IMR-90 (cell line): ENCODE results near the gene PAN2. TPM values are rescaled to one million over a fixed set of nuclear protein-coding genes. Genes with fewer than 3 reads are reported as not detected.

Source experiments
- ATAC-seq: fragments of 200-7000 bp; cut with Tn5 transposase; 2 replicates; pipeline ENCODE4 v1.9.1; 2020; ENCODE audit warnings: low read depth, mild to moderate bottlenecking, moderate library complexity
- BruUV-seq: library from RNA; stranded (reverse); fragments of 400-500 nt; replicated peaks from 2 replicates; lab custom pipeline; 2021; lab: Mats Ljungman, UMichigan
- CTCF ChIA-PET: fragments of 300-600 bp; formaldehyde crosslinking; extraction: SDS; loops from one replicate; lab custom pipeline; 2021; ENCODE audit warnings: antibody characterized with exemption; lab: Yijun Ruan, JAX
- POLR2A ChIA-PET: fragments of 300-600 bp; sonication (Branson Sonifier 250); formaldehyde crosslinking; loops from one replicate; lab custom pipeline; 2022; ENCODE audit warnings: antibody characterized with exemption; ENCODE audit not compliant: unreplicated experiment; lab: Charles Lee
- DNase-seq: peaks from one replicate; pipeline ENCODE4 v3.0.0; 2013
- H2AFZ ChIP-seq: replicated peaks from 2 replicates; pipeline ENCODE3; 2013; ENCODE audit warnings: low read length, mild to moderate bottlenecking; ENCODE audit not compliant: poor library complexity
- H2AK5ac ChIP-seq: 2 replicates; pipeline ENCODE4 v1.6.1; 2013; ENCODE audit warnings: low read depth, low read length, inconsistent platforms
- H2AK9ac ChIP-seq: replicated peaks from 2 replicates; pipeline ENCODE3; 2013; ENCODE audit warnings: mild to moderate bottlenecking, low read depth, low read length, moderate library complexity; ENCODE audit not compliant: poor library complexity
- H2BK120ac ChIP-seq: 2 replicates; pipeline ENCODE4 v1.6.1; 2013; ENCODE audit warnings: low read depth, low read length, inconsistent platforms
- H2BK15ac ChIP-seq: 3 replicates; pipeline ENCODE4 v1.6.1; 2013; ENCODE audit warnings: low read depth, low read length, inconsistent platforms
- H2BK20ac ChIP-seq: 2 replicates; pipeline ENCODE4 v1.6.1; 2013; ENCODE audit warnings: low read depth, mild to moderate bottlenecking, inconsistent platforms, low read length, moderate library complexity
- H2BK5ac ChIP-seq: 2 replicates; pipeline ENCODE4 v1.6.1; 2013; ENCODE audit warnings: mild to moderate bottlenecking, low read depth, low read length, inconsistent platforms; ENCODE audit not compliant: poor library complexity, severe bottlenecking
- H3K14ac ChIP-seq: replicated peaks from 2 replicates; pipeline ENCODE4 v1.6.1; 2013; ENCODE audit warnings: low read depth, low read length, inconsistent platforms
- H3K18ac ChIP-seq: 2 replicates; pipeline ENCODE4 v1.6.1; 2013; ENCODE audit warnings: low read depth, low read length, control low read depth
- H3K23ac ChIP-seq: 2 replicates; pipeline ENCODE4 v1.6.1; 2013; ENCODE audit warnings: low read depth, low read length, inconsistent platforms
- H3K27ac ChIP-seq: 2 replicates; pipeline ENCODE4 v1.5.1; 2013; ENCODE audit warnings: mild to moderate bottlenecking, control low read depth, low read length; ENCODE audit not compliant: insufficient read depth
- H3K27me3 ChIP-seq: 2 replicates; pipeline ENCODE4 v1.6.1; 2013; ENCODE audit warnings: low read length; ENCODE audit not compliant: control insufficient read depth, insufficient read depth
- H3K36me3 ChIP-seq: 2 replicates; pipeline ENCODE4 v1.6.1; 2013; ENCODE audit warnings: low read length, mixed read lengths; ENCODE audit not compliant: control insufficient read depth, insufficient read depth
- H3K4ac ChIP-seq: 2 replicates; pipeline ENCODE4 v1.6.1; 2013; ENCODE audit warnings: low read depth, low read length, inconsistent platforms
- H3K4me1 ChIP-seq: 2 replicates; pipeline ENCODE4 v1.6.1; 2013; ENCODE audit warnings: low read length, mixed read lengths; ENCODE audit not compliant: control insufficient read depth, insufficient read depth
- H3K4me2 ChIP-seq: 2 replicates; pipeline ENCODE4 v1.6.1; 2013; ENCODE audit warnings: low read depth, mild to moderate bottlenecking, control low read depth, low read length, moderate library complexity
- H3K4me3 ChIP-seq: 2 replicates; pipeline ENCODE4 v1.5.1; 2013; ENCODE audit warnings: low read depth, mild to moderate bottlenecking, control low read depth, low read length, moderate library complexity; ENCODE audit not compliant: insufficient read depth
- H3K56ac ChIP-seq: 2 replicates; pipeline ENCODE4 v1.6.1; 2013; ENCODE audit warnings: low read length, inconsistent platforms; ENCODE audit not compliant: insufficient read depth; ENCODE audit errors: extremely low read depth
- H3K79me1 ChIP-seq, 2 experiments: 2 replicates each; pipeline ENCODE4 v1.6.1; 2013; ENCODE audit warnings: low read length in 2 of 2, inconsistent platforms in 1 of 2, low read depth in 1 of 2
- H3K9ac ChIP-seq: 2 replicates; pipeline ENCODE4 v1.6.1; 2013; ENCODE audit warnings: low read depth, low read length, control low read depth
- H3K9me1 ChIP-seq: 2 replicates; pipeline ENCODE4 v1.6.1; 2013; ENCODE audit warnings: low read length, inconsistent platforms; ENCODE audit not compliant: insufficient read depth
- H3K9me3 ChIP-seq: 2 replicates; pipeline ENCODE4 v1.6.1; 2013; ENCODE audit warnings: low read length; ENCODE audit not compliant: control insufficient read depth, insufficient read depth
- H4K20me1 ChIP-seq: 2 replicates; pipeline ENCODE4 v1.6.1; 2013; ENCODE audit warnings: low read length, inconsistent platforms; ENCODE audit not compliant: insufficient read depth
- H4K5ac ChIP-seq: 2 replicates; pipeline ENCODE4 v1.6.1; 2013; ENCODE audit warnings: mild to moderate bottlenecking, low read depth, low read length, control low read depth
- H4K8ac ChIP-seq, 2 experiments: 2 replicates each; pipeline ENCODE4 v1.6.1; 2013; ENCODE audit warnings: low read depth in 2 of 2, low read length in 2 of 2, control low read depth in 1 of 2, inconsistent platforms in 1 of 2
- H4K91ac ChIP-seq: 2 replicates; pipeline ENCODE4 v1.6.1; 2013; ENCODE audit warnings: low read depth, low read length, inconsistent platforms; ENCODE audit not compliant: insufficient read depth
- BHLHE40 ChIP-seq: fragments of 150-350 bp; IDR thresholded peaks from 2 replicates; pipeline ENCODE4 v1.6.1; 2016; ENCODE audit warnings: mild to moderate bottlenecking, low read depth, low read length
- CEBPB ChIP-seq: IDR thresholded peaks from 2 replicates; pipeline ENCODE4 v1.6.1; 2012; ENCODE audit warnings: low read depth, low read length, improper control_type of control experiment
- CHD1 ChIP-seq: IDR thresholded peaks from 2 replicates; pipeline ENCODE4 v1.6.1; 2012; ENCODE audit warnings: low read depth, low read length, improper control_type of control experiment
- MAFK ChIP-seq: IDR thresholded peaks from 2 replicates; pipeline ENCODE4 v1.6.1; 2012; ENCODE audit warnings: low read depth, low read length, improper control_type of control experiment
- MAZ ChIP-seq: IDR thresholded peaks from 2 replicates; pipeline ENCODE4 v1.6.1; 2012; ENCODE audit warnings: low read depth, mild to moderate bottlenecking, low read length, improper control_type of control experiment, moderate library complexity, borderline replicate concordance
- MXI1 ChIP-seq: IDR thresholded peaks from 2 replicates; pipeline ENCODE4 v1.6.1; 2012; ENCODE audit warnings: low read depth, mild to moderate bottlenecking, low read length, moderate library complexity, borderline replicate concordance
- NFE2L2 ChIP-seq: fragments of 150-350 bp; IDR thresholded peaks from 2 replicates; pipeline ENCODE4 v1.6.1; 2016; ENCODE audit warnings: low read depth, mild to moderate bottlenecking, low read length
- POLR2A ChIP-seq: IDR thresholded peaks from 2 replicates; pipeline ENCODE4 v1.6.1; 2012; ENCODE audit warnings: mild to moderate bottlenecking, low read depth, low read length
- RCOR1 ChIP-seq: IDR thresholded peaks from 2 replicates; pipeline ENCODE4 v1.6.1; 2012; ENCODE audit warnings: mild to moderate bottlenecking, low read length, improper control_type of control experiment; ENCODE audit not compliant: insufficient replicate concordance
- RFX5 ChIP-seq: IDR thresholded peaks from 2 replicates; pipeline ENCODE4 v1.8.0; 2012; ENCODE audit warnings: low read depth, mild to moderate bottlenecking, low read length, moderate library complexity
- SMC3 ChIP-seq: fragments of 150-350 bp; IDR thresholded peaks from 2 replicates; pipeline ENCODE4 v1.6.1; 2016; ENCODE audit warnings: low read depth, mild to moderate bottlenecking, antibody characterized with exemption, low read length, moderate library complexity
- USF2 ChIP-seq: fragments of 150-350 bp; IDR thresholded peaks from 2 replicates; pipeline ENCODE4 v1.6.1; 2017; ENCODE audit warnings: mild to moderate bottlenecking, antibody characterized with exemption, low read length, low read depth
- WGBS, 2 experiments: methylation state at CpG; one replicate each; pipeline versions ENCODE4 v1.1.5 to v1.1.7; 2013; ENCODE audit warnings: missing lambda C conversion rate in 2 of 2; ENCODE audit not compliant: insufficient read length in 1 of 2; ENCODE audit errors: extremely low coverage in 2 of 2; 5-methylcytosine and 5-hydroxymethylcytosine counted together
- dilution Hi-C: fragments of 300-500 bp; cut with HindIII; formaldehyde crosslinking; loops from one replicate; pipeline ENCODE4 v1.14.3; 2018; ENCODE audit warnings: low sequenced_read_pairs; ENCODE audit not compliant: unreplicated experiment
- in situ Hi-C: fragments of 300-500 bp; cut with MboI; formaldehyde crosslinking; loops from 3 replicates; pipeline ENCODE4 v1.14.3; 2019; ENCODE audit warnings: low sequenced_read_pairs, inconsistent platforms, mixed read lengths
- intact Hi-C: fragments of 100-400 bp; cut with micrococcal nuclease; formaldehyde crosslinking; loops from 2 replicates; pipeline ENCODE4 v1.10.0; 2022
- polyA plus RNA-seq, 3 experiments: library from polyadenylated mRNA; depleted of rRNA; stranded (reverse); fragments of >200 nt; gene quantifications; 2 replicates each; pipeline ENCODE4 v1.2.3, GENCODE V29; 2012; ENCODE audit warnings: low replicate concordance in 1 of 3
- total RNA-seq: library from RNA; depleted of rRNA; stranded (reverse); fragments of >200 nt; gene quantifications from 2 replicates; pipeline ENCODE4 v1.2.3, GENCODE V29; 2012
- TF ChIP-seq, protein P1 (sequence below): conservative IDR thresholded peaks from 2 replicates; pipeline ENCODE4 v1.5.1; 2012; ENCODE audit warnings: mild to moderate bottlenecking, low read depth, low read length, improper control_type of control experiment

Gene PAN2
- total and polyA plus RNA-seq, 2 of the 4 experiments (the other 2 are of a cell fraction) = 9.7 to 20.2 TPM

DNA sequence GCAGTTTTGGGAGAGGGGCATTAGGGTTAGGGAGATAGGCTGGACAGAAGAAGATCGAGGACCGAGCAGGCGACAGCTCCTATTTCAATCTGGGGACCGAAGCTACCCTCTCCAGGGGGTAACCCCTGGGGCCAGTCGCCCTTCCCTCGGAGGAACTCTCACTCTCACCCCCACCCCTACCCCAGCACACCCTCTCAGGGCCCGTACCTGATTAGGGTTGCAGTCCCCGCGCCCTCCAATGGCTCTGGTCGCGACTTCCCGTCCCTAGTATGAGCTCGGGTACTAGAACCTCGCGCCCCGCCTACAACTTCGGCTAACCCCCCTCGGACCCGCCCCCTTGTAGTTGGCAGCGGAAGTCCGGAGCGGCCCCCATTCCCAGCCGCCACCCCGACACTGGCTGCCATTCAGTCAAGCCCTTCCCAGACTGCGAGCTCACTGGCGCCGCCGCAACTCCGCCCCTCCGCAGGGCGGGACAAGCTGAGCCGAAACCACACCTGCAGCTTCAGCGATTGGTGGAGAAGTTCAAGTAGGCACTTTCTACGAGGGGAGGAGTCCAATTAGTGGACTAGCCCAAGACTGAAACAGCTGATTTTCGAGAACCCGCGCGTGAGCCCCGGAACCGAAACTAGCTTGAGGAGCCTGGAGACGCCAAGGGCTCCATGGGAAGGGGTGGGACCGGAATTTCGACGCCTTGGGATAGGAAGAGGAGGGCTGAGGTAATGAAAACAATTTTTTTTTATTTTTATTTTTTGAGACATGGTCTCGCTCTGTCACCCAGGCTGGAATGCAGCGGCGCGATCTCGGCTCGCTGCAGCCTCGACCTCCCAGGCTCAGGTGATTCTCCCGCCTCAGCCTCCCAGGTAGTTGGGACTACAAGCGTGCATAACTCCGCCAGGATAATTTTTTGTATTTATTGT is 26.3 kb upstream of the PAN2 start, which contains the start of gene STAT2:
Gene STAT2 (minus strand): TSS at position 257 of the 917 bp plus-strand sequence. CDS start 3,536 bp downstream, outside the sequence.
- H3K9me3 ChIP-seq = no peaks in the 10 kb centered on the region
- peak within 1 kb of the TSS; percentile 94 for H3K4ac ChIP-seq
- in situ Hi-C loops (loop anchor here (10.0 kb wide), 1 partner anchor 105 kb away; the partner anchor contains the start of gene SPRYD4), dilution Hi-C loops (no loop called here), intact Hi-C loops (loop anchor here (1.0 kb wide), 1 partner anchor 104 kb away; no protein-coding TSS in a partner anchor)
- 0% methylated on average over 19 of the region's 54 CpGs; no CpG with 5 or more reads in 1 of the 2 experiments for WGBS, 2 experiments
- H2AK9ac ChIP-seq = peak within 1 kb of the TSS; percentile 97
- ChIA-PET POLR2A (interaction anchor here (0.5 to 1.3 kb wide), 3 partner anchors 44 to 1234 kb away, joined by 3 read pairs; partner anchors contain the start of gene TIMELESS), CTCF (interaction anchor here (0.8 to 1.4 kb wide), 3 partner anchors 17 to 65 kb away, joined by 3 to 4 read pairs (median 4); no protein-coding TSS in a partner anchor)
- H3K27ac ChIP-seq = peak within 1 kb of the TSS; percentile 85
- peak within 1 kb of the TSS; percentile 92 for H2AFZ ChIP-seq
- H4K20me1 ChIP-seq = peaks cover 24% of the 10 kb centered on the region; the same call in 1 of the 2 replicates
- H2BK20ac ChIP-seq = peak within 1 kb of the TSS; percentile 23; the same call in 1 of the 2 replicates
- ATAC-seq (peak; percentile 97), DNase-seq (peak; percentile 100)
- peak within 1 kb of the TSS; percentile 42 to 98 for H4K8ac ChIP-seq
- no TSS peak for BruUV-seq
- no peaks in the 10 kb centered on the region for H3K27me3 ChIP-seq
- peak within 1 kb of the TSS; percentile 94 for H3K56ac ChIP-seq
- H2BK120ac ChIP-seq = peak within 1 kb of the TSS; percentile 48
- H3K18ac ChIP-seq = peak within 1 kb of the TSS; percentile 77
- peak within 1 kb of the TSS; percentile 62; the same call in 1 of the 3 replicates for H2BK15ac ChIP-seq
- peak within 1 kb of the TSS; percentile 62 for H3K4me3 ChIP-seq
- peak within 1 kb of the TSS; percentile 97 for H3K23ac ChIP-seq
- H3K9ac ChIP-seq = peak within 1 kb of the TSS; percentile 93
- H3K9me1 ChIP-seq = peaks cover 8% of the 10 kb centered on the region; the same call in 1 of the 2 replicates
- H4K5ac ChIP-seq = peak within 1 kb of the TSS; percentile 53
- peak within 1 kb of the TSS; percentile 86 for H2AK5ac ChIP-seq
- peak within 1 kb of the TSS; percentile 88 for H3K4me2 ChIP-seq
- peaks cover 15% of the 10 kb centered on the region for H3K36me3 ChIP-seq
- peaks cover 14 to 42% of the 10 kb centered on the region in 2 experiments for H3K79me1 ChIP-seq
- peak within 1 kb of the TSS; percentile 83 for H2BK5ac ChIP-seq
- peak within 1 kb of the TSS; percentile 80 for H4K91ac ChIP-seq
- H3K4me1 ChIP-seq = no peaks in the 10 kb centered on the region
- peak within 1 kb of the TSS; percentile 96 for H3K14ac ChIP-seq
- TF ChIP-seq BHLHE40 = peak; percentile 86
- TF ChIP-seq USF2 = peak; percentile 42; the same call in 1 of the 2 replicates
- 0 out of 2 replicates have a peak, but pooled peaks have one; percentile 45 for TF ChIP-seq MXI1
- no peak for TF ChIP-seq SMC3
- TF ChIP-seq MAZ = peak; percentile 92
- TF ChIP-seq POLR2A = peak; percentile 65; the same call in 1 of the 2 replicates
- TF ChIP-seq NFE2L2 = no peak
- TF ChIP-seq CEBPB = no peak
- no peak for TF ChIP-seq RFX5
- TF ChIP-seq MAFK = peak; percentile 37; the same call in 1 of the 2 replicates
- TF ChIP-seq, protein P1, sequence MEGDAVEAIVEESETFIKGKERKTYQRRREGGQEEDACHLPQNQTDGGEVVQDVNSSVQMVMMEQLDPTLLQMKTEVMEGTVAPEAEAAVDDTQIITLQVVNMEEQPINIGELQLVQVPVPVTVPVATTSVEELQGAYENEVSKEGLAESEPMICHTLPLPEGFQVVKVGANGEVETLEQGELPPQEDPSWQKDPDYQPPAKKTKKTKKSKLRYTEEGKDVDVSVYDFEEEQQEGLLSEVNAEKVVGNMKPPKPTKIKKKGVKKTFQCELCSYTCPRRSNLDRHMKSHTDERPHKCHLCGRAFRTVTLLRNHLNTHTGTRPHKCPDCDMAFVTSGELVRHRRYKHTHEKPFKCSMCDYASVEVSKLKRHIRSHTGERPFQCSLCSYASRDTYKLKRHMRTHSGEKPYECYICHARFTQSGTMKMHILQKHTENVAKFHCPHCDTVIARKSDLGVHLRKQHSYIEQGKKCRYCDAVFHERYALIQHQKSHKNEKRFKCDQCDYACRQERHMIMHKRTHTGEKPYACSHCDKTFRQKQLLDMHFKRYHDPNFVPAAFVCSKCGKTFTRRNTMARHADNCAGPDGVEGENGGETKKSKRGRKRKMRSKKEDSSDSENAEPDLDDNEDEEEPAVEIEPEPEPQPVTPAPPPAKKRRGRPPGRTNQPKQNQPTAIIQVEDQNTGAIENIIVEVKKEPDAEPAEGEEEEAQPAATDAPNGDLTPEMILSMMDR = no peak
- no peak for TF ChIP-seq CHD1
- no peak for TF ChIP-seq RCOR1
